ENCODE results near the gene MOCS1. TPM values are rescaled to one million over a fixed set of nuclear protein-coding genes. Genes with fewer than 3 reads are reported as not detected.
A peak's percentile ranks its signal among the peaks of the same experiment; 100 is the strongest.

MOCS1 gene
- total and polyA plus RNA-seq, 9 of the 15 experiments (the other 6 are each of a cell fraction or from before 2014, with no cell fraction given): 0.69 to 12.7 (median 8.7) TPM

- H4K20me1 ChIP-seq (replicated peaks; ENCODE audit: control insufficient read depth, insufficient read depth, low read length): no peaks in the 10 kb centered on the region; the same call in 1 of the 2 replicates
- no peak overlapping the region for H3K27ac ChIP-seq (ENCODE audit: extremely low read depth, low read depth, low read length)
- H3K9ac ChIP-seq (ENCODE audit: insufficient read depth in 1 of 2, low read depth in 2 of 2, low read length in 2 of 2): no peak overlapping the region
- H3K36me3 ChIP-seq (ENCODE audit: control insufficient read depth, insufficient read depth, low read length): no peaks in the 10 kb centered on the region
- 0% methylated on average over 3 of the region's 3 CpGs for WGBS (ENCODE audit: insufficient coverage, low coverage, missing lambda C conversion rate)
- H3K79me2 ChIP-seq (ENCODE audit: control insufficient read depth, insufficient read depth, low read length): no peaks in the 10 kb centered on the region
- POLR2A ChIA-PET: no interaction called here
- H3K4me1 ChIP-seq (replicated peaks in 1 of 2; ENCODE audit: control insufficient read depth in 2 of 2, insufficient read depth in 2 of 2, low read length in 2 of 2): no peaks in the 10 kb centered on the region
- no peak overlapping the region for H3K4me3 ChIP-seq
- TF ChIP-seq TAF15 (IDR thresholded peaks at IDR 0.05; ENCODE audit: low read depth, low read length): no peak
- peak; percentile 33 to 65; a peak in 3 of 4 replicates for TF ChIP-seq RAD21 (CRISPR knock-in tag; conservative IDR thresholded peaks at IDR 0.05 in 1 of 2, IDR thresholded peaks at IDR 0.05 in 1 of 2)
- TF ChIP-seq SMC3 (conservative IDR thresholded peaks at IDR 0.05; ENCODE audit: insufficient read depth, low read depth, low read length): peak; percentile 22; the same call in 1 of the 2 replicates
- peak; percentile 41 to 50 (median 48) for TF ChIP-seq CTCF (IDR thresholded peaks at IDR 0.05 in 2 of 3, conservative IDR thresholded peaks at IDR 0.05 in 1 of 3; ENCODE audit: insufficient read depth in 2 of 3, low read depth in 1 of 3, low read length in 3 of 3)
- TF ChIP-seq KLF1 (tag; IDR thresholded peaks at IDR 0.05): no peak
- TF ChIP-seq UBTF (IDR thresholded peaks at IDR 0.05; ENCODE audit: borderline replicate concordance in 1 of 2, low read depth in 2 of 2, low read length in 2 of 2): no peak
- in situ Hi-C loops (cut with MboI) (loop anchor here (10.0 kb wide), 1 partner anchor 506 kb away; no protein-coding TSS in a partner anchor), intact Hi-C loops (cut with micrococcal nuclease) (no loop called here)
- BruUV-seq (replicated peaks): no TSS peak
- no peak for FAIRE-seq
- CTCF ChIA-PET (ENCODE audit: low intra/inter-chr PET ratio): interaction anchor here (0.6 kb wide), 1 partner anchor 575 kb away, joined by 3 read pairs; no protein-coding TSS in a partner anchor
- peak in 2 of 4 experiments; percentile 23 for DNase-seq (ENCODE audit: extremely low read depth in 1 of 4, low spot score in 3 of 4)
- H3K4me2 ChIP-seq (ENCODE audit: insufficient read depth, low read length): no peak overlapping the region
- H3K9me3 ChIP-seq (replicated peaks; ENCODE audit: control insufficient read depth, insufficient read depth, low read depth, low read length): no peaks in the 10 kb centered on the region
- H3K9me1 ChIP-seq (ENCODE audit: control insufficient read depth, insufficient read depth, low read length): no peaks in the 10 kb centered on the region
- ATAC-seq: peak; percentile 61
- H3K27me3 ChIP-seq (ENCODE audit: control insufficient read depth in 2 of 2, insufficient read depth in 2 of 2, low read length in 2 of 2): peaks cover 0 to 4% of the 10 kb centered on the region in 2 experiments; a peak in 2 of 5 replicates
- H2AFZ ChIP-seq (ENCODE audit: low read depth, low read length): no peak overlapping the region
These were observed 63.3 kb downstream of the MOCS1 start for GRCh38 chr6:39870950-39871349.
